Lung (tissue), 12 donors: ENCODE results near the gene ARL3. TPM values are rescaled to one million over a fixed set of nuclear protein-coding genes. Genes with fewer than 3 reads are reported as not detected.
A peak's percentile ranks its signal among the peaks of the same experiment; 100 is the strongest.
"Not testable (repeated sequence)": the region's sequence is repeated elsewhere in the genome, so short reads cannot be mapped to it uniquely, and the experiment has no call there.

ENCODE experiments used
- ATAC-seq: fragments of 200-7000 bp; cut with Tn5 transposase; one replicate; pipeline ENCODE4 v1.9.1; 2020; ENCODE audit warnings: moderate number of reproducible peaks; ENCODE audit not compliant: insufficient read depth, low FRiP score
- DNase-seq, 3 donors: peaks; one replicate each; pipeline ENCODE4 v3.0.0-alpha.2; 2013 to 2017
- H3K27ac ChIP-seq, 2 donors: one replicate each; pipeline ENCODE4 v1.5.1; 2013; ENCODE audit warnings: mild to moderate bottlenecking in 2 of 2, moderate library complexity in 2 of 2, control low read depth in 1 of 2, inconsistent platforms in 1 of 2, low read depth in 1 of 2, low read length in 1 of 2
- H3K27me3 ChIP-seq, 3 donors: one replicate each; pipeline ENCODE4 v1.5.1; 2013; ENCODE audit warnings: low read length in 2 of 3; ENCODE audit not compliant: control insufficient read depth in 3 of 3, insufficient read depth in 3 of 3
- H3K36me3 ChIP-seq, 4 donors: one replicate each; pipeline ENCODE4 v1.5.1; 2013; ENCODE audit warnings: low read length in 4 of 4, mild to moderate bottlenecking in 1 of 4, moderate library complexity in 1 of 4; ENCODE audit not compliant: control insufficient read depth in 4 of 4, insufficient read depth in 4 of 4
- H3K4me1 ChIP-seq, 5 donors: one replicate each; pipeline ENCODE4 v1.5.1; 2013; ENCODE audit warnings: low read length in 5 of 5, mild to moderate bottlenecking in 2 of 5, moderate library complexity in 1 of 5; ENCODE audit not compliant: control insufficient read depth in 5 of 5, insufficient read depth in 5 of 5
- H3K4me3 ChIP-seq: one replicate; pipeline ENCODE4 v1.5.1; 2013; ENCODE audit warnings: mild to moderate bottlenecking, control low read depth, moderate library complexity
- H3K9ac ChIP-seq, 2 donors: one replicate each; pipeline ENCODE4 v1.5.1; 2013; ENCODE audit warnings: low read length in 2 of 2, control low read depth in 1 of 2; ENCODE audit not compliant: insufficient read depth in 1 of 2
- H3K9me3 ChIP-seq, 4 donors: one replicate each; pipeline ENCODE4 v1.5.1; 2013; ENCODE audit warnings: low read length in 3 of 4, mild to moderate bottlenecking in 1 of 4, moderate library complexity in 1 of 4; ENCODE audit not compliant: control insufficient read depth in 4 of 4, insufficient read depth in 3 of 4
- WGBS, 2 donors: extraction: QIAGEN DNeasy Blood & Tissue Kit; methylation state at CpG; one replicate each; pipeline ENCODE4 v1.1.7; 2013; 5-methylcytosine and 5-hydroxymethylcytosine counted together
- polyA plus RNA-seq, 2 donors: library from polyadenylated mRNA; stranded (reverse); fragments of 200-250 nt; gene quantifications; one replicate each; pipeline ENCODE4 v1.2.1, GENCODE V29; 2013
- total RNA-seq, 2 donors: library from RNA; depleted of rRNA in 1 of 2; stranded (reverse); fragments of >200 nt in 1 of 2; gene quantifications; one replicate each; pipeline ENCODE4 v1.2.1, GENCODE V29; 2014 to 2021
- TF ChIP-seq, protein P1 (sequence below): IDR thresholded peaks from 2 replicates; pipeline ENCODE4 v1.5.1; 2012; ENCODE audit warnings: mild to moderate bottlenecking; ENCODE audit errors: control extremely low read depth, extremely low read depth
- donor health status: control.
- donor health status: control.
- donor health status: Bipolar disorder and iron deficiency.
- donor health status: healthy.
- donor health status: DM: yes; HTN: yes; CAD: no.

ARL3 gene
- total and polyA plus RNA-seq, 4 donors = 6.7 to 12.2 (median 9.7) TPM

DNA sequence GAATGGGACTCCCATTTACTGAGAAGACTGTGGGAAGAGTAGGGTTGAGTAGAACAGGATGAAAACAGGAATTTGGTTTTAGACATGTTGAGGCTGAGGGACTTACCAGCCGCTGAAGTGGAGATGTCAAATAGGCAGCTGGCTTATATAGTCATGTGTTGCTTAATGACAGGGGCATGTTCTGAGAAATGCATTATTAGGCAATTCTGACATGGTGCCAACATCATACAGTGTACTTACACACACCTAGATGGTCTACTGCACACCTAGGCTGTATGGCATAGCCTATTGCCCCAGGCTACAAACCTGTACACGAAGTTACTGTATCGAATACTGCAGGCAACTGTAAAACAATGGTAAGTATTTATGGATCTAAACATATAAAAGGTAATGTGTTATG, 17.5 kb downstream of the ARL3 start:
- no peak overlapping the region for H3K27ac ChIP-seq
- H3K27me3 ChIP-seq = no peaks in the 10 kb centered on the region
- DNase-seq (no peak), ATAC-seq (no peak)
- H3K9ac ChIP-seq = no peak overlapping the region
- no peaks in the 10 kb centered on the region for H3K9me3 ChIP-seq
- H3K4me1 ChIP-seq = peaks cover 0 to 2% (median 0%) of the 10 kb centered on the region in 5 donors
- WGBS, 2 donors = 87 to 89% methylated on average over 3 of the region's 3 CpGs
- peaks cover 8 to 32% (median 13%) of the 10 kb centered on the region in 4 donors for H3K36me3 ChIP-seq
- TF ChIP-seq, protein P1, sequence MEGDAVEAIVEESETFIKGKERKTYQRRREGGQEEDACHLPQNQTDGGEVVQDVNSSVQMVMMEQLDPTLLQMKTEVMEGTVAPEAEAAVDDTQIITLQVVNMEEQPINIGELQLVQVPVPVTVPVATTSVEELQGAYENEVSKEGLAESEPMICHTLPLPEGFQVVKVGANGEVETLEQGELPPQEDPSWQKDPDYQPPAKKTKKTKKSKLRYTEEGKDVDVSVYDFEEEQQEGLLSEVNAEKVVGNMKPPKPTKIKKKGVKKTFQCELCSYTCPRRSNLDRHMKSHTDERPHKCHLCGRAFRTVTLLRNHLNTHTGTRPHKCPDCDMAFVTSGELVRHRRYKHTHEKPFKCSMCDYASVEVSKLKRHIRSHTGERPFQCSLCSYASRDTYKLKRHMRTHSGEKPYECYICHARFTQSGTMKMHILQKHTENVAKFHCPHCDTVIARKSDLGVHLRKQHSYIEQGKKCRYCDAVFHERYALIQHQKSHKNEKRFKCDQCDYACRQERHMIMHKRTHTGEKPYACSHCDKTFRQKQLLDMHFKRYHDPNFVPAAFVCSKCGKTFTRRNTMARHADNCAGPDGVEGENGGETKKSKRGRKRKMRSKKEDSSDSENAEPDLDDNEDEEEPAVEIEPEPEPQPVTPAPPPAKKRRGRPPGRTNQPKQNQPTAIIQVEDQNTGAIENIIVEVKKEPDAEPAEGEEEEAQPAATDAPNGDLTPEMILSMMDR = no peak
- no peak overlapping the region for H3K4me3 ChIP-seq

DNA sequence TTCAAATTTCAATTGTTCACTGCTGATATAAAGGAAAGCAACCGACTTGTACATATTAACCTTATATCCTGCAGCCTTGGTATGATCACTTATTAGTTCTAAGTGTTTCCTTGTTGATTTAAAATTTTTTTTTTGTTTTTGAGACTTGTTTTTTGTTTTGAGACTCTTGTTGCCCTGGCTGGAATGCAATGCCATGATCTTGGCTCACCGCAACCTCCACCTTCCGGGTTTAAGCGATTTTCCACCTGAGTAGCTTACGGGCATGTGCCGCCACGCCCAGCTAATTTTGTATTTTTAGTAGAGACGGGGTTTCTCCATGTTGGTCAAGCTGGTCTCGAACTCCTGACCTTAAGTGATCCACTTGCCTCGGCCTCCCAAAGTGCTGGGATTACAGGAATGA, 18.8 kb downstream of the ARL3 start:
- not testable (repeated sequence) for H3K9ac ChIP-seq, H3K4me1 ChIP-seq, ATAC-seq, H3K27ac ChIP-seq, H3K27me3 ChIP-seq, H3K9me3 ChIP-seq, H3K4me3 ChIP-seq, DNase-seq
- peaks cover 8 to 32% (median 13%) of the 10 kb centered on the region in 4 donors for H3K36me3 ChIP-seq
- WGBS, 2 donors = 96 to 97% methylated on average over 10 of the region's 10 CpGs

DNA sequence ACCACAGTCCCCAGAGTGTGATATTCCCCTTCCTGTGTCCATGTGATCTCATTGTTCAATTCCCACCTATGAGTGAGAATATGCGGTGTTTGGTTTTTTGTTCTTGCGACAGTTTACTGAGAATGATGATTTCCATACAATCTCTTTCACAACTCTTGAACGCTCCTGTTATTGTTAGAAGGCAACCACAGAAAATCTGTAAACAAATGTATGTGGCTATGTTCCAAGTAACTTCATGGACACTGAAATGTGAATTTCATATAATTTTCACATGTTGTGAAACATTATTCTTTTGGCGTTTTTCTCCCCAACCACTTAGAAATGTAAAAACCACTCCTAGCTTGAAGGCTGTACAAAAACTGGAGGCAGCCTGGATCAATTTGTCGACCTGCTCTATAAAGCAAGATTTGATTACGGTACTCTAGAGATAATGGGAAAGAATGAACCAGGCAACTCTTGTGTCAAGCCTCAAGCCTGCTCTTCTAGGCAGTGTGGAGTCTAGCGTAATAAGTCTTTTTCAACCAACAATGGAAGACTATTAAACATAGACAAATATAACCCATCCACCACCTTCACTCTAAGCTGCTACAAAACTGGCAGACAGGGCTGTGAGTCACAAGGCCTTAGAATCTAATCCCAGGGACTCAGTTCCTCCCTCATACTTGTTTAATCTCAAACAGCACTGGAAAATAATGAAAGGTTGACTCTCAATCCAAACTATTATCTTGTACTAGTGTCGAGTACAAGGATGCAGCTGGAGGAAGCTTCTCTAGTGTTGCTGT, 22.7 kb downstream of the ARL3 start:
- TF ChIP-seq, protein P1 = no peak
- H3K27me3 ChIP-seq = no peaks in the 10 kb centered on the region
- no peaks in the 10 kb centered on the region for H3K9me3 ChIP-seq
- peaks cover 1 to 11% (median 2%) of the 10 kb centered on the region in 4 donors for H3K36me3 ChIP-seq
- ATAC-seq (no peak), DNase-seq (peak in 1 of 3 donors; percentile 61)
- H3K4me3 ChIP-seq = no peak overlapping the region
- no peak overlapping the region for H3K9ac ChIP-seq
- peaks cover 0 to 2% (median 0%) of the 10 kb centered on the region in 5 donors for H3K4me1 ChIP-seq
- WGBS, 2 donors = 67 to 75% methylated on average over 8 of the region's 8 CpGs
- no peak overlapping the region for H3K27ac ChIP-seq

DNA sequence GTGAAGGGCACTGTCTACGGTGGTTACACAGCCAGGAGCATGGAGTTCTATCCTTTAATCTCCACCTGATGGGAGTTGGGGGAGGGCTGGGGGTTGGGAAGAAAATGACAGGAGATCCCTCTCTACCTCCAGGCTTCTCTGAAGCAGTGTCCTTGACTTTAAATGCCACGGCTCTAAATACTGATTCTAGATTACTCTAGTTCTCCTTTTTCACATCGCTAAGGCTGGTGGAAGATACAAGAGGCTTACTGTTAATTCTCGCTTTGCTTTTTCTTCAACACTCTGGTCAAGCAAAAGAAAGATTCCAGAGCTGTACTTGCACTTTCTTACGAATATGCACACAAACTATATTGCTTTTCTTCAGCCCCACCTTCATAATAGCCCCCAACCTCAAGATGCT, 30.5 kb downstream of the ARL3 start:
- WGBS, 2 donors = 73 to 83% methylated on average over 5 of the region's 5 CpGs
- no peak for ATAC-seq
- no peak overlapping the region for H3K27ac ChIP-seq
- H3K4me3 ChIP-seq = no peak overlapping the region
- no peak overlapping the region for H3K9ac ChIP-seq
- peaks cover 4 to 14% (median 6%) of the 10 kb centered on the region in 5 donors for H3K4me1 ChIP-seq
- H3K27me3 ChIP-seq = no peaks in the 10 kb centered on the region
- no peak for DNase-seq
- TF ChIP-seq, protein P1 = no peak
- H3K36me3 ChIP-seq = peaks cover 9 to 24% (median 15%) of the 10 kb centered on the region in 4 donors
- H3K9me3 ChIP-seq = peaks cover 0 to 2% (median 0%) of the 10 kb centered on the region in 4 donors
